SK-N-SH treated with all-trans-retinoic acid at 6 μM for 48 hours (cell line): Measurements from ENCODE around the gene C4B.

Source experiments
- ARNTL ChIP-seq: fragments of 450-650 bp; formaldehyde crosslinking; IDR thresholded peaks from 2 replicates; pipeline ENCODE4 v1.5.0; 2020; ENCODE audit warnings: low read depth, mild to moderate bottlenecking, moderate library complexity, borderline replicate concordance
- PATZ1 ChIP-seq: fragments of 250-450 bp; sonication (Bioruptor Pico); IDR thresholded peaks from 2 replicates; pipeline ENCODE4 v1.8.0; 2020; ENCODE audit warnings: mild to moderate bottlenecking, moderate library complexity, borderline replicate concordance
- TOX ChIP-seq: fragments of 250-450 bp; sonication (Bioruptor Pico); IDR thresholded peaks from 2 replicates; pipeline ENCODE4 v1.8.0; 2021; ENCODE audit warnings: mild to moderate bottlenecking, moderate library complexity, borderline replicate concordance

GRCh38 chr6:32045811-32046449 lies 31.3 kb downstream of the C4B start:
- TF ChIP-seq TOX, result no peak
- TF ChIP-seq PATZ1 (CRISPR knock-in tag), result no peak
- no peak for TF ChIP-seq ARNTL (CRISPR knock-in tag)
